ENCODE results near the gene ERMARD.

ERMARD gene

DNA sequence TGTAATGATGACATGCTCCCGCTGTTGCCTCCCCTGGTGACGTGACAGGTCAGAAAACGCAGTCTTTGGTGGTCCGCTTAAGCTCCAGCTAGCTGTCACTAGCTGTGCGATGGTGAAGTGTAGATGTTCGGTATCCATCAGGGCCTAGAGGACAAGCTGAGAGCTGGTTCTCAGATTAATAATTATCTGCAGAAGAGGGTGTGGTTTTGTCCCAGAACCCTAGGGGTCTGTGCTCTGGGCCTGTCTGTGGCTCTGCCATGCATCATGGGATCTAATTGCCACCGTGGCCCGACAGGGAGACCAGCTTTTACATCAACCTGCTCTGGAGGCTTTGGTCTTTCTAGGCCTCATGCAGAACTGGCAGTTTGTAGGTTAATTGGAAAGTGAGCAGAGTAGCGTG lies 34.1 kb downstream of the ERMARD start:
- DNase-seq (ENCODE audit: extremely low spot score), result no peak
- CTCF ChIA-PET, result interaction anchor here (1.4 kb wide), 1 partner anchor 12 kb away, joined by 4 read pairs; no protein-coding TSS in a partner anchor
- TF ChIP-seq, protein P1, sequence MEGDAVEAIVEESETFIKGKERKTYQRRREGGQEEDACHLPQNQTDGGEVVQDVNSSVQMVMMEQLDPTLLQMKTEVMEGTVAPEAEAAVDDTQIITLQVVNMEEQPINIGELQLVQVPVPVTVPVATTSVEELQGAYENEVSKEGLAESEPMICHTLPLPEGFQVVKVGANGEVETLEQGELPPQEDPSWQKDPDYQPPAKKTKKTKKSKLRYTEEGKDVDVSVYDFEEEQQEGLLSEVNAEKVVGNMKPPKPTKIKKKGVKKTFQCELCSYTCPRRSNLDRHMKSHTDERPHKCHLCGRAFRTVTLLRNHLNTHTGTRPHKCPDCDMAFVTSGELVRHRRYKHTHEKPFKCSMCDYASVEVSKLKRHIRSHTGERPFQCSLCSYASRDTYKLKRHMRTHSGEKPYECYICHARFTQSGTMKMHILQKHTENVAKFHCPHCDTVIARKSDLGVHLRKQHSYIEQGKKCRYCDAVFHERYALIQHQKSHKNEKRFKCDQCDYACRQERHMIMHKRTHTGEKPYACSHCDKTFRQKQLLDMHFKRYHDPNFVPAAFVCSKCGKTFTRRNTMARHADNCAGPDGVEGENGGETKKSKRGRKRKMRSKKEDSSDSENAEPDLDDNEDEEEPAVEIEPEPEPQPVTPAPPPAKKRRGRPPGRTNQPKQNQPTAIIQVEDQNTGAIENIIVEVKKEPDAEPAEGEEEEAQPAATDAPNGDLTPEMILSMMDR (IDR thresholded peaks at IDR 0.05; ENCODE audit: control extremely low read depth, extremely low read depth, low read depth, missing control alignments), result no peak
- POLR2A ChIA-PET, result no interaction called here

DNA sequence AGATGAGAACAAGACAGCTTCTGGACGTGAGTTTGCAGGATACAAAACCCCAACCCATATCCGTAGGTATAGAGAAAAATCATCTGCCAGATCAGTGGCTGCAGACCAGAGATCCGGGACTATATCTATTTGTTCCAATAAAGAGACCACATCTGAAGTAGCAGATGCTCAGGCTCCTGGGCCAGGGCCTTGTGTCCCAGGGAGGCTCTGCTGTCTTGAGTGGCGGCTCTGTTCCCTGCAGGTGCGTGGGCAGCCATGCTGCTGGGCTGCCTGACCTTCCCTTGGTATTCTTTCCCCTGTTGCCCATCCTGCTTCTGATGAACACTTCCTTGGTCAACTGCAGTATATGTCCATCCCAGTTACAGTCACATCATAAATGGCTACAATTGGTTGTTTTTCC lies 34.9 kb downstream of the ERMARD start:
- POLR2A ChIA-PET, result no interaction called here
- TF ChIP-seq, protein P1 (IDR thresholded peaks at IDR 0.05; ENCODE audit: control extremely low read depth, extremely low read depth, low read depth, missing control alignments), result no peak
- CTCF ChIA-PET, result interaction anchor here (1.4 kb wide), 2 partner anchors 13 to 730 kb away, joined by 3 to 4 read pairs; no protein-coding TSS in a partner anchor
- DNase-seq (ENCODE audit: extremely low spot score), result no peak

DNA sequence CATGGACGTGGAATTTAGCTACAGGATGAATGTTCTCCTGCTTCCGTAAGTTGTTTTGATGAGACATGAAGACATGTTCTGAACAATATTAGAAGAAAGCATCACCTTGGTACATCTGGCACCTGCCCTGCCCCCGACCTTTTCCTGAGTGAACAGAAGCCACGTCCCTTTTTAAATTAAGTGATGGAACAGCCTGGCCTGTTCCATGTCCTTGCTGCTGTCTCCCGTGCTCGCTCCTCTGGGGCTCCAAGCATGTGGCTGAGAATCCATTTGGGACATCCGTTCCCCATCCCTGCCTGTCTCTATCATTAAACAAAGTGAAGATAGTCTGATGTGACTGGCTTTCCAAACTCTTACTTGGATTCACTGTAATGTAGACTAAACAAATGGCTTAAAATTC lies 36.4 kb downstream of the ERMARD start:
- ChIA-PET CTCF (interaction anchor here (1.4 to 4.6 kb wide), 4 partner anchors 16 to 742 kb away, joined by 3 to 87 read pairs (median 48); no protein-coding TSS in a partner anchor), POLR2A (no interaction called here)
- no peak for DNase-seq (ENCODE audit: extremely low spot score)
- TF ChIP-seq, protein P1 (IDR thresholded peaks at IDR 0.05; ENCODE audit: control extremely low read depth, extremely low read depth, low read depth, missing control alignments), result no peak

DNA sequence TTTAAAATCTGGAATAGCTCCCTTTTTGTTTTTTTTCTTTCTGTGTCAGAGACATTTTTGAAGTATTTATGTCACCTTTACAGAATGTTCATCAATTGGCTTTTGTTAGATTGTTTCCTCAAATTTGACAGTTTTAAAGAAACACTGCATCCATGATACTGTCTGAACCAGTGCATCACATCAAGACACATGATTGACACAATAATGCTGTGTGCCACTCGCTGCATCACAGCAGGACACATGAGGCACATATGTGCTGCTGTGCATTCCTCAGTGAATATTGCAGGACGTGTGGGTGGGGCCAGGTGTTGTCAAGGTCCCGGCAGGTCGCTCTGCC lies 37.4 kb downstream of the ERMARD start:
- no peak for DNase-seq (ENCODE audit: extremely low spot score)
- POLR2A ChIA-PET, result no interaction called here
- TF ChIP-seq, protein P1 (IDR thresholded peaks at IDR 0.05; ENCODE audit: control extremely low read depth, extremely low read depth, low read depth, missing control alignments), result no peak
- CTCF ChIA-PET, result interaction anchor here (1.1 to 4.6 kb wide), 8 partner anchors 9 to 741 kb away, joined by 3 to 87 read pairs (median 14); no protein-coding TSS in a partner anchor

DNA sequence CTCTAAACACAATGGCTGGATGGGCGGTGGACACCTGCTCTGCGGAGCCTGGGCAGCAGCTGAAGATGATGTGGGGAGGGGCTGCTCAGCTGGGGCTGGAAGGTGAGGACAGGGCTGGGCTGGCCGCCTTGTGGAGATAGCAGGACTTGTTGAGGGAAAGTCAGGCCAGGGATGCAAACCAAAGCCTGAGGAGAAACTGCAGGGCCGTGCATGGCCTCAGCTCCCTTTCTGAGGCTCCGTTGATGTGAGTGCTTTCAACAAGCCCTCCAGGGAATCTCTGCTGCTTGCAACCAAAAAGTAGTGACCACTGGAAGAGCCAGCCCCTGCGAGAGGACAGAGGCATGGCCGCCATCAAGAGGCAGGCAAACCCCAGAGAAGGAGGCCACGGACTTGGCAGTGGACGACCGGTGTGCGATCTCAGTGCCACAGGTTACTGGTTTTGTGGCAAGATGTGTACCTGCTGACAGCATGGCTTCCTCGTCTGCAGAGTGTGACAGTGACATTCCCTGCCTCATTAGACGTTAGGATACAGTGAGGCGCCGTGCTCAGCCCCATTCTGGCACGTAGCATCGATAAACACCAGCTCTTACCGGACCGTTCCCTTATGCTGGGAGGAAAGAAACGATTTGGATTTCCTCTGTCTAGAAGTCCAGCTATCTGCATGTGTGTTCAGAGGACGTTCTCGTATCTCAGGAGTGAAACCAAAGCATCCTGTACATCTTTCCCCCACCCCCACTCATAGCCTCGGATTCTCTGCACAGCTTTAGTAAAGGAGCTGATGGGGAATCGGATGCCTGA lies 37.9 kb downstream of the ERMARD start:
- ChIA-PET CTCF (interaction anchor here (0.7 to 4.6 kb wide), 31 partner anchors 9 to 909 kb away, joined by 3 to 87 read pairs (median 4); partner anchors contain the start of gene TBP), POLR2A (no interaction called here)
- TF ChIP-seq, protein P1 (IDR thresholded peaks at IDR 0.05; ENCODE audit: control extremely low read depth, extremely low read depth, low read depth, missing control alignments), result no peak
- no peak for DNase-seq (ENCODE audit: extremely low spot score)

DNA sequence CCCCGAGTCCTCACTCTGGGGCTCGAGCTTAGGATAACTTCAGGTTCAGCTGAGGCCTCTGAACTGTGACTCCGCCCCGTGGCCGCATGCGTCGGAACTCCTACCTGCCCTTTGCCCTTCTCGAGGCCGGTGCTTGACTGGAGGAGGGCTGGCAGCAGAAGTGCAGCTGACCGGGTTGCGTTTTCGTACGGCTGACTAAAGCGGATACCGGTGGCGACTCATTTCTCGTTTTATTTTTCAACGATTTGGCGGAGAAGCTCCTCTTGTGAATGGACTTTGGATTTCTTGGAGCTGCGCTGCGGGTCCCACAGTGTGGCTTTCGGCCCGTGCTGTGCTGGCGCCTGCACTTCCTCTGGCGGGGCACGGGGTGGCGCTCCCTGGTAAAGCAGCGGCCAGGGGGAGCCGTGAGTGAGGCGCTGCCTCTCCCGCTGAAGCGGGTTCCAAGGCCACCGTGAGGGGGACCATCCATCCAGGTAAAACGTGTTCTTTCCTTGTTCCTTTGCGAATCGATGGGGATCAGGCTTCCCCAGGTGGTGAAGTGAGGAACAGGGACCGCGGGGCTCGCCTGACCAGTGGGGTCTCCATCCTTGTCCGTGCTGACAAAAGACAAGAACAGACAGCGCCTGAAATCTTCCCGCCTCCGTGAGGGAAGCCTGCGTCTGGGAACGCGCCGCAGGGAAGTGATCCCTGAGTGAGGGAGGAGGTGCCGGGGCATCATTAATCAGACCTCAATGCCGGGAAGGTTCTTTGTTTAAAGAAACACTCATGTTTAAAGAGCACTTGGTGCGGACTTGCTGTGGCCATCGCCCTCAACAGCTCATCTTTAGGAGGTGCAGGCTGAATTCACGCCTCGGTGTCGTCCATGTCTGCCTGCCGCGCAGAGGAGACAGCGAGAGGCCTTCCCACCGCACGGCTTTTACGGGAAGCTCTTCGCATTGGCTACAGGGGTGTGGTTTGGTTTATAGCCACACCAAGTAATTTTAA lies 38.8 kb downstream of the ERMARD start:
- TF ChIP-seq, protein P1 (IDR thresholded peaks at IDR 0.05; ENCODE audit: control extremely low read depth, extremely low read depth, low read depth, missing control alignments), result peak; percentile 99
- ChIA-PET POLR2A (interaction anchor here (0.9 kb wide), 1 partner anchor 13 kb away, joined by 3 read pairs; no protein-coding TSS in a partner anchor), CTCF (interaction anchor here (0.7 to 4.6 kb wide), 35 partner anchors 10 to 909 kb away, joined by 3 to 87 read pairs (median 4); partner anchors contain the start of gene TBP)
- peak; percentile 89 for DNase-seq (ENCODE audit: extremely low spot score)

Measured in GM10248 (cell line).